BE2C (cell line): ENCODE data around the gene GMPPA.
A peak's percentile ranks its signal among the peaks of the same experiment; 100 is the strongest.

Source experiments
- DNase-seq: peaks from one replicate; pipeline ENCODE4 v3.0.0-alpha.2; 2020
- H3K27me3 ChIP-seq: fragments of 250-450 bp; sonication (Bioruptor Pico); 2 replicates; pipeline ENCODE4 v1.5.1; 2020; ENCODE audit warnings: mild to moderate bottlenecking
- H3K36me3 ChIP-seq: fragments of 250-450 bp; sonication (Bioruptor Pico); 2 replicates; pipeline ENCODE4 v1.5.1; 2020; ENCODE audit warnings: mild to moderate bottlenecking
- H3K4me1 ChIP-seq: fragments of 250-450 bp; sonication (Bioruptor Pico); 2 replicates; pipeline ENCODE4 v1.5.1; 2020
- H3K4me3 ChIP-seq: 2 replicates; pipeline ENCODE4 v1.5.1; 2011; ENCODE audit warnings: low read depth, low read length
- H3K9me3 ChIP-seq: fragments of 250-450 bp; sonication (Bioruptor Pico); 2 replicates; pipeline ENCODE4 v1.5.1; 2020
- CTCF ChIP-seq: IDR thresholded peaks from 2 replicates; pipeline ENCODE4 v1.5.1; 2012; ENCODE audit warnings: mild to moderate bottlenecking, low read depth, low read length

Gene GMPPA

GRCh38 chr2:219538956-219539788 is 40.5 kb downstream of the GMPPA start:
- peaks cover 26% of the 10 kb centered on the region for H3K36me3 ChIP-seq

GRCh38 chr2:219539926-219540678 is 41.4 kb downstream of the GMPPA start:
- Histone ChIP-seq H3K27me3 (no peaks in the 10 kb centered on the region), H3K4me1 (no peaks in the 10 kb centered on the region; the same call in none of the 2 replicates), H3K4me3 (no peak overlapping the region), H3K36me3 (peaks cover 26% of the 10 kb centered on the region), H3K9me3 (no peaks in the 10 kb centered on the region)
- no peak for TF ChIP-seq CTCF
- DNase-seq, result no peak

More at GRCh38 chr2:219538956-219539788, 40.5 kb downstream of the GMPPA start:
- no peak for TF ChIP-seq CTCF
- H3K4me1 ChIP-seq, result no peaks in the 10 kb centered on the region; the same call in none of the 2 replicates
- DNase-seq, result no peak
- H3K27me3 ChIP-seq, result no peaks in the 10 kb centered on the region
- no peaks in the 10 kb centered on the region for H3K9me3 ChIP-seq
- H3K4me3 ChIP-seq, result no peak overlapping the region

- Histone ChIP-seq H3K27me3 (no peaks in the 10 kb centered on the region), H3K36me3 (peaks cover 26% of the 10 kb centered on the region), H3K9me3 (no peaks in the 10 kb centered on the region), H3K4me3 (no peak overlapping the region), H3K4me1 (no peaks in the 10 kb centered on the region; the same call in none of the 2 replicates)
- TF ChIP-seq CTCF, result no peak
- DNase-seq, result no peak
Observed at GRCh38 chr2:219540784-219541504, 42.3 kb downstream of the GMPPA start.

GRCh38 chr2:219541611-219542180 is 43.0 kb downstream of the GMPPA start:
- H3K4me1 ChIP-seq, result no peaks in the 10 kb centered on the region; the same call in 1 of the 2 replicates
- H3K27me3 ChIP-seq, result no peaks in the 10 kb centered on the region
- DNase-seq, result peak; percentile 86
- no peaks in the 10 kb centered on the region for H3K9me3 ChIP-seq
- TF ChIP-seq CTCF, result peak; percentile 94
- peaks cover 26% of the 10 kb centered on the region for H3K36me3 ChIP-seq
- H3K4me3 ChIP-seq, result peak overlapping the region; percentile 90

GRCh38 chr2:219542931-219543595 is 44.4 kb downstream of the GMPPA start:
- no peak for DNase-seq
- Histone ChIP-seq H3K36me3 (peaks cover 26% of the 10 kb centered on the region), H3K27me3 (no peaks in the 10 kb centered on the region), H3K4me1 (no peaks in the 10 kb centered on the region; the same call in 1 of the 2 replicates), H3K9me3 (no peaks in the 10 kb centered on the region), H3K4me3 (peak overlapping the region; percentile 90)
- no peak for TF ChIP-seq CTCF
